ENCODE results near the gene PARVG.

Gene PARVG

GRCh38 chr22:44147008-44147645 is 33.6 kb upstream of the PARVG start:
- Histone ChIP-seq H3K27ac (ENCODE audit: low read depth, low read length) (no peak overlapping the region), H3K4me1 (ENCODE audit: control insufficient read depth, low read length) (no peaks in the 10 kb centered on the region), H3K4me3 (ENCODE audit: low read length) (no peak overlapping the region), H3F3A (ENCODE audit: control insufficient read depth, insufficient read depth) (no peaks in the 10 kb centered on the region), H3K4me2 (ENCODE audit: low read length) (no peak overlapping the region), H3K36me3 (ENCODE audit: control insufficient read depth, low read length) (no peaks in the 10 kb centered on the region), H3K79me2 (ENCODE audit: control insufficient read depth, low read length) (no peaks in the 10 kb centered on the region), H3K27me3 (ENCODE audit: control insufficient read depth, low read length) (no peaks in the 10 kb centered on the region), H4K20me1 (ENCODE audit: control insufficient read depth, insufficient read depth, low read depth, low read length) (no peaks in the 10 kb centered on the region), H3K9me3 (ENCODE audit: control insufficient read depth, insufficient read depth, low read length) (no peaks in the 10 kb centered on the region), H3K9me2 (replicated peaks; ENCODE audit: control insufficient read depth, low read length) (no peaks in the 10 kb centered on the region)
- TF ChIP-seq EZH2phosphoT487 (IDR thresholded peaks at IDR 0.05; ENCODE audit: borderline replicate concordance, low read length) (no peak), CTCF (IDR thresholded peaks at IDR 0.05; ENCODE audit: low read depth, low read length, poor library complexity, severe bottlenecking) (no peak)

DNA sequence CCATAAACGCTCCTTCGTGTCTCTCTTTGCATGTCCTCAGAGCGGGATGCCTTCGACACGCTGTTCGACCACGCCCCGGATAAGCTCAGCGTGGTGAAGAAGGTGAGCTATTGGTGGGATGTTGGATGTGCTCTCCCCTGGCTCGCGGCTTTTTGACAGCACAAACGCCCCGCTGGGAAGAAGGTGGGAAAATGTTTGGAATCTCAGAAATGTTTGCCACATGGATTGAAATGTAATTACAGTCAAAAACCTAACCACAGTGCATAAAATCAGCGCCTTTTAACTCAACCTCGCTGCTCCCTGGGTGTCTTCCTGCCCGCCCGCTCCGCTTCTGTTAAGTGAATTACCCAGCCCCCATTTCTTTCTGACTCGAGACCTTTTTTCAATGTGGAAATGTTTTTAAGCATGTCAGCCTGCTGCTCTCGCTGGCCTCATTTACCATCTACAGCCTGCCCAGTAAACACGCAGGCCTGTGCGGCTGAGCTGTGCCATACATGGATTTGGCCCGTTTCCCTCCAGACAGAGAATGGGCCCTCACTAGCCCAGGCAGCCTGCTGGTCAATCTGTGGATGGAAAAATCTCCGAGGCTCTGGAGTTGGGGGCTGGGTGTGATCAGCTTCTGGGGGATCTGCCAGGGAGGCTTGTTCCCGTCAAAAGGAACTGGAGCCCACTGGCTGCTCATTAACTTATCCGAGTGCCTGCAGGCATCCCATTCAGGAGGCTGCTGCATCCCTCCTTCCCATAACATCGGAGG is 32.7 kb upstream of the PARVG start:
- Histone ChIP-seq H3K9me2 (replicated peaks; ENCODE audit: control insufficient read depth, low read length) (no peaks in the 10 kb centered on the region), H3F3A (ENCODE audit: control insufficient read depth, insufficient read depth) (no peaks in the 10 kb centered on the region), H3K9me3 (ENCODE audit: control insufficient read depth, insufficient read depth, low read length) (no peaks in the 10 kb centered on the region), H3K36me3 (ENCODE audit: control insufficient read depth, low read length) (no peaks in the 10 kb centered on the region), H3K27me3 (ENCODE audit: control insufficient read depth, low read length) (no peaks in the 10 kb centered on the region), H3K27ac (ENCODE audit: low read depth, low read length) (no peak overlapping the region), H3K4me1 (ENCODE audit: control insufficient read depth, low read length) (no peaks in the 10 kb centered on the region), H4K20me1 (ENCODE audit: control insufficient read depth, insufficient read depth, low read depth, low read length) (no peaks in the 10 kb centered on the region), H3K4me3 (ENCODE audit: low read length) (no peak overlapping the region), H3K79me2 (ENCODE audit: control insufficient read depth, low read length) (no peaks in the 10 kb centered on the region), H3K4me2 (ENCODE audit: low read length) (no peak overlapping the region)
- TF ChIP-seq CTCF (IDR thresholded peaks at IDR 0.05; ENCODE audit: low read depth, low read length, poor library complexity, severe bottlenecking): no peak
- no peak for TF ChIP-seq EZH2phosphoT487 (IDR thresholded peaks at IDR 0.05; ENCODE audit: borderline replicate concordance, low read length)

- TF ChIP-seq CTCF (IDR thresholded peaks at IDR 0.05; ENCODE audit: low read depth, low read length, poor library complexity, severe bottlenecking): no peak
- H3K9me2 ChIP-seq (replicated peaks; ENCODE audit: control insufficient read depth, low read length): no peaks in the 10 kb centered on the region
- H3K79me2 ChIP-seq (ENCODE audit: control insufficient read depth, low read length): no peaks in the 10 kb centered on the region
- H3K4me2 ChIP-seq (ENCODE audit: low read length): no peak overlapping the region
- no peaks in the 10 kb centered on the region for H3K36me3 ChIP-seq (ENCODE audit: control insufficient read depth, low read length)
- no peaks in the 10 kb centered on the region for H3K27me3 ChIP-seq (ENCODE audit: control insufficient read depth, low read length)
- H4K20me1 ChIP-seq (ENCODE audit: control insufficient read depth, insufficient read depth, low read depth, low read length): no peaks in the 10 kb centered on the region
- no peak overlapping the region for H3K27ac ChIP-seq (ENCODE audit: low read depth, low read length)
- H3K4me1 ChIP-seq (ENCODE audit: control insufficient read depth, low read length): no peaks in the 10 kb centered on the region
- H3K4me3 ChIP-seq (ENCODE audit: low read length): no peak overlapping the region
- H3K9me3 ChIP-seq (ENCODE audit: control insufficient read depth, insufficient read depth, low read length): no peaks in the 10 kb centered on the region
- no peaks in the 10 kb centered on the region for H3F3A ChIP-seq (ENCODE audit: control insufficient read depth, insufficient read depth)
Observed at GRCh38 chr22:44151676-44152075, 29.0 kb upstream of the PARVG start.
